Measurements from ENCODE around the gene RGS16. TPM values are rescaled to one million over a fixed set of nuclear protein-coding genes. Genes with fewer than 3 reads are reported as not detected.

RGS16 gene
- total RNA-seq, 1 donor from 2014 or later: 12.5 TPM

GRCh38 chr1:182611326-182611725 lies 7.1 kb upstream of the RGS16 start:
- Histone ChIP-seq H3K4me2 (peak overlapping the region; percentile 27), H3F3A (ENCODE audit: low read depth) (peaks cover 47% of the 10 kb centered on the region), H4K20me1 (ENCODE audit: low read depth) (no peaks in the 10 kb centered on the region), H3K9ac (no peak overlapping the region), H3K9me3 (ENCODE audit: low read depth) (no peaks in the 10 kb centered on the region), H3K36me3 (no peaks in the 10 kb centered on the region), H3K4me1 (peaks cover 63% of the 10 kb centered on the region), H3K4me3 (no peak overlapping the region), H2AFZ (replicated peaks) (no peak overlapping the region), H3K27me3 (peaks cover 21% of the 10 kb centered on the region), H3K79me2 (ENCODE audit: low read depth) (no peaks in the 10 kb centered on the region), H3K27ac (peak overlapping the region; percentile 19)
- H3K4me1 Mint-ChIP-seq: peaks cover 77% of the 10 kb centered on the region
- peak overlapping the region; percentile 37 for H3K27ac Mint-ChIP-seq
- TF ChIP-seq CTCF (IDR thresholded peaks at IDR 0.05): no peak
- TF ChIP-seq EZH2phosphoT487 (IDR thresholded peaks at IDR 0.05): no peak
- no peak for TF ChIP-seq EZH2 (IDR thresholded peaks at IDR 0.05)
- H3K9me3 Mint-ChIP-seq: no peaks in the 10 kb centered on the region
- H3K36me3 Mint-ChIP-seq: no peaks in the 10 kb centered on the region
- no peak overlapping the region for H3K4me3 Mint-ChIP-seq
- peaks cover 25% of the 10 kb centered on the region for H3K27me3 Mint-ChIP-seq (ENCODE audit: insufficient read depth, low read depth)
- no peak for DNase-seq (ENCODE audit: low spot score)

- Mint-ChIP-seq H3K27ac (peak overlapping the region; percentile 37), H3K4me3 (peak overlapping the region; percentile 4), H3K36me3 (no peaks in the 10 kb centered on the region), H3K4me1 (peaks cover 75% of the 10 kb centered on the region), H3K9me3 (no peaks in the 10 kb centered on the region), H3K27me3 (ENCODE audit: insufficient read depth, low read depth) (peaks cover 24% of the 10 kb centered on the region)
- Histone ChIP-seq H3K27me3 (peaks cover 25% of the 10 kb centered on the region), H3K9ac (no peak overlapping the region), H3K4me1 (peaks cover 57% of the 10 kb centered on the region), H3K36me3 (no peaks in the 10 kb centered on the region), H4K20me1 (ENCODE audit: low read depth) (no peaks in the 10 kb centered on the region), H3K4me3 (no peak overlapping the region), H3F3A (ENCODE audit: low read depth) (peaks cover 41% of the 10 kb centered on the region), H3K9me3 (ENCODE audit: low read depth) (no peaks in the 10 kb centered on the region), H2AFZ (replicated peaks) (no peak overlapping the region), H3K27ac (no peak overlapping the region), H3K79me2 (ENCODE audit: low read depth) (no peaks in the 10 kb centered on the region), H3K4me2 (peak overlapping the region; percentile 27)
- no peak for TF ChIP-seq EZH2 (IDR thresholded peaks at IDR 0.05)
- no peak for TF ChIP-seq EZH2phosphoT487 (IDR thresholded peaks at IDR 0.05)
- no peak for TF ChIP-seq CTCF (IDR thresholded peaks at IDR 0.05)
- DNase-seq (ENCODE audit: low spot score): no peak
Observed at GRCh38 chr1:182610606-182611194, 6.5 kb upstream of the RGS16 start.

GRCh38 chr1:182608845-182609610 lies 4.8 kb upstream of the RGS16 start:
- Histone ChIP-seq H3K9me3 (ENCODE audit: low read depth) (no peaks in the 10 kb centered on the region), H3K27me3 (peaks cover 35% of the 10 kb centered on the region), H3K27ac (no peak overlapping the region), H3K36me3 (no peaks in the 10 kb centered on the region), H3K4me2 (no peak overlapping the region), H3K9ac (no peak overlapping the region), H3F3A (ENCODE audit: low read depth) (peaks cover 24% of the 10 kb centered on the region), H4K20me1 (ENCODE audit: low read depth) (no peaks in the 10 kb centered on the region), H2AFZ (replicated peaks) (no peak overlapping the region), H3K4me3 (no peak overlapping the region), H3K79me2 (ENCODE audit: low read depth) (no peaks in the 10 kb centered on the region), H3K4me1 (peaks cover 47% of the 10 kb centered on the region)
- TF ChIP-seq EZH2phosphoT487 (IDR thresholded peaks at IDR 0.05) (no peak), CTCF (IDR thresholded peaks at IDR 0.05) (no peak), EZH2 (IDR thresholded peaks at IDR 0.05) (no peak)
- Mint-ChIP-seq H3K4me3 (no peak overlapping the region), H3K36me3 (no peaks in the 10 kb centered on the region), H3K9me3 (no peaks in the 10 kb centered on the region), H3K27ac (no peak overlapping the region), H3K27me3 (ENCODE audit: insufficient read depth, low read depth) (peaks cover 33% of the 10 kb centered on the region), H3K4me1 (peaks cover 75% of the 10 kb centered on the region)
- no peak for DNase-seq (ENCODE audit: low spot score)

All from neural progenitor cell (in vitro differentiated cells).